ENCODE results near the gene ERCC4.

GRCh38 chr16:13995194-13995593 is 75.2 kb downstream of the ERCC4 start:
- TF ChIP-seq CTCF (IDR thresholded peaks at IDR 0.05): no peak
- TF ChIP-seq POLR2A (IDR thresholded peaks at IDR 0.05): no peak
